Heart left ventricle (tissue), 16 donors: Measurements from ENCODE around the gene MRFAP1. TPM values are rescaled to one million over a fixed set of nuclear protein-coding genes. Genes with fewer than 3 reads are reported as not detected.

Experiments
- ATAC-seq, 4 donors: fragments of 200-7000 bp; cut with Tn5 transposase; one replicate each; pipeline ENCODE4 v1.9.1; 2020 to 2022; ENCODE audit warnings: moderate library complexity in 4 of 4, mild to moderate bottlenecking in 3 of 4, moderate number of reproducible peaks in 1 of 4
- DNase-seq, 5 donors: peaks; one replicate each; pipeline ENCODE4 v3.0.0-alpha.2; 2020
- H3K27ac ChIP-seq, 12 donors: fragments of 200-600 bp; sonication (generic) in 4 of 12; one replicate each; pipeline versions ENCODE4 v1.5.0 to v1.8.0; 2016 to 2022; ENCODE audit warnings: mild to moderate bottlenecking in 2 of 12
- H3K27me3 ChIP-seq, 9 donors: fragments of 200-600 bp; sonication (generic) in 2 of 9; one replicate each; pipeline versions ENCODE4 v1.5.1 to v1.8.0; 2016 to 2022; ENCODE audit warnings: mild to moderate bottlenecking in 3 of 9
- H3K36me3 ChIP-seq, 9 donors: fragments of 200-600 bp; sonication (generic) in 2 of 9; one replicate each; pipeline versions ENCODE4 v1.5.0 to v1.8.0; 2018 to 2022; ENCODE audit warnings: mild to moderate bottlenecking in 2 of 9
- H3K4me1 ChIP-seq, 12 donors: fragments of 200-600 bp; sonication (generic) in 4 of 12; one replicate each; pipeline versions ENCODE4 v1.5.0 to v1.8.0; 2016 to 2022; ENCODE audit warnings: mild to moderate bottlenecking in 3 of 12
- H3K4me3 ChIP-seq, 12 donors: fragments of 200-600 bp; sonication (generic) in 4 of 12; one replicate each; pipeline versions ENCODE4 v1.5.0 to v1.8.0; 2017 to 2022; ENCODE audit warnings: mild to moderate bottlenecking in 9 of 12, moderate library complexity in 4 of 12
- H3K9me3 ChIP-seq, 12 donors: fragments of 200-600 bp; sonication (generic) in 4 of 12; one replicate each; pipeline versions ENCODE4 v1.5.0 to v1.8.0; 2016 to 2022; ENCODE audit warnings: mild to moderate bottlenecking in 1 of 12
- POLR2A ChIP-seq, 2 donors: fragments of 450-650 bp; IDR thresholded peaks; one replicate each; pipeline ENCODE4 v1.6.1; 2017; ENCODE audit warnings: antibody characterized with exemption in 2 of 2, mild to moderate bottlenecking in 2 of 2, moderate library complexity in 2 of 2
- WGBS, 4 donors: extraction: QIAGEN DNeasy Blood & Tissue Kit in 2 of 4; methylation state at CpG; one replicate each; pipeline versions ENCODE4 v1.1.5 to v1.1.7; 2013 to 2018; 5-methylcytosine and 5-hydroxymethylcytosine counted together
- intact Hi-C, 10 donors: fragments of 100-400 bp; cut with DNase I; formaldehyde crosslinking; loops; one replicate each; pipeline versions ENCODE4 v1.11.1 to v1.14.2; 2022
- polyA plus RNA-seq, 2 donors: library from polyadenylated mRNA; stranded (reverse); fragments of 200-250 nt; gene quantifications; one replicate each; pipeline ENCODE4 v1.2.3, GENCODE V29; 2013
- total RNA-seq, 9 donors: library from RNA; depleted of rRNA in 2 of 9; stranded (reverse); fragments of >200 nt in 2 of 9; fragmentation: NEBNext Ultra II Directional in 3 of 9; extraction: Animal tissue kit (Norgen Biotek cat#: 25700) in 3 of 9; gene quantifications; one replicate each; pipeline versions ENCODE4 v1.1.0 to v1.2.4, GENCODE V29; 2016 to 2023
- TF ChIP-seq, protein P1 (sequence below), 12 donors: fragments of 200-600 bp; sonication (generic) in 4 of 12; IDR thresholded peaks; one replicate each; pipeline versions ENCODE4 v1.5.0 to v1.8.0; 2018 to 2022; ENCODE audit warnings: antibody characterized with exemption in 12 of 12, mild to moderate bottlenecking in 5 of 12
- donor health status: ischemic (EF 13 %, LVEDD 7.1; RV severe dilation, severe dysfunction).
- donor health status: healthy with polysubstance abuse.
- donor health status: DM: no; HTN: yes; CAD: no.
- donor health status: DM: no; HTN: no; CAD: no.
- donor health status: ischemic (EF 25% LVEDD 6.9; RV normal size, moderate dysfunction).
- donor health status: ischemic (EF 25% LVEDD 5.7; RV mildly dilated, moderate dysfunction).
- donor health status: healthy.
- donor health status: DM: yes; HTN: yes; CAD: no.
- donor health status: ischemic (EF 35%, LVEDD 5.7; RV mildly dilated, moderate dysfunction).
- donor health status: nonischemic (EF 11% LVEDD 7.7; RV severe dilation, severe dysfunction).
- donor health status: DM: yes; HTN: yes; CAD: no.
- donor health status: PGD.
- donor health status: ischemic (EF 29% LVEDD 5.4; RV normal size, mild dysfunction).
- donor health status: nonischemic (EF 23%, LVEDD 6.1; RV moderate dilation, normal function).

MRFAP1 gene
- total and polyA plus RNA-seq, 11 donors, result 162 to 514 (median 239) TPM

DNA sequence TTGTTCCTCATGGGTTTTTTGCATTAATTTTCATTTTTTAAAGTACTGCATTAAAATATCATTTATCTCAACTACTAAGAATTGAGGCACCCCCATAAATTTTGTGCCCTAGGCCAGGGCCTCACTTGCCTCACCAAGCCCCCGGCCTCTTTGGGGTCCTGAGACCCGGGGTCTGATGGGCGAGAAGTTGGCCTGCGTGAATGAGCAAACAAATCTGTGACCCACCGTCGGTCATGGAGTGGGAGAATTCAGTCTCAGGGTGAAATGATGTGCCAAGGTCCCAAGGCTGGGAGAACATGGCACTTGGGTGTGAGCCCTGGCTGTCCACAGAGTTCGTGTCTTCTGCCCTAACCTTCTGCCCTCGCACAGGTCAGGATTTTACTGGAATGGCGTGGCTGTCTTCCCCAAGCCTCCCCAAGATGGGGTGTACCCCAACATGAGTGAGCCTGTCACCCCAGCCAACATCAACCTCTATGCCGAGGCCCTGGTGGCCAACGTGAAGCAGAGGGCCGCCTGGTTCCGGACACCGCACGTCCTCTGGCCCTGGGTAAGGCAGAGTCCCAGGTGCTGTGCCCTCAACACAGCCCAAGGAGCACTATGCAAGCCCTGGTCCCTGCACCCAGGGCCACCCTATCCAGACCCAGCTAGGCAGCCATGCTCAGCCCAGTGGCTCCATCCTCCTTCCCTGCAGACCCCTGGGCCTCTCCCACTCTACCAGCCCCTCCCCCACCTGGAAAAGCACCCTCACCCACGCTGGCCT is 47.5 kb upstream of the MRFAP1 start:
- no peaks in the 10 kb centered on the region for H3K27me3 ChIP-seq
- TF ChIP-seq POLR2A (IDR thresholded peaks at IDR 0.05), result no peak
- TF ChIP-seq, protein P1, sequence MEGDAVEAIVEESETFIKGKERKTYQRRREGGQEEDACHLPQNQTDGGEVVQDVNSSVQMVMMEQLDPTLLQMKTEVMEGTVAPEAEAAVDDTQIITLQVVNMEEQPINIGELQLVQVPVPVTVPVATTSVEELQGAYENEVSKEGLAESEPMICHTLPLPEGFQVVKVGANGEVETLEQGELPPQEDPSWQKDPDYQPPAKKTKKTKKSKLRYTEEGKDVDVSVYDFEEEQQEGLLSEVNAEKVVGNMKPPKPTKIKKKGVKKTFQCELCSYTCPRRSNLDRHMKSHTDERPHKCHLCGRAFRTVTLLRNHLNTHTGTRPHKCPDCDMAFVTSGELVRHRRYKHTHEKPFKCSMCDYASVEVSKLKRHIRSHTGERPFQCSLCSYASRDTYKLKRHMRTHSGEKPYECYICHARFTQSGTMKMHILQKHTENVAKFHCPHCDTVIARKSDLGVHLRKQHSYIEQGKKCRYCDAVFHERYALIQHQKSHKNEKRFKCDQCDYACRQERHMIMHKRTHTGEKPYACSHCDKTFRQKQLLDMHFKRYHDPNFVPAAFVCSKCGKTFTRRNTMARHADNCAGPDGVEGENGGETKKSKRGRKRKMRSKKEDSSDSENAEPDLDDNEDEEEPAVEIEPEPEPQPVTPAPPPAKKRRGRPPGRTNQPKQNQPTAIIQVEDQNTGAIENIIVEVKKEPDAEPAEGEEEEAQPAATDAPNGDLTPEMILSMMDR (IDR thresholded peaks at IDR 0.05), result no peak
- no peaks in the 10 kb centered on the region for H3K4me1 ChIP-seq
- H3K4me3 ChIP-seq, result no peak overlapping the region
- H3K27ac ChIP-seq, result no peak overlapping the region
- no peaks in the 10 kb centered on the region for H3K9me3 ChIP-seq
- no peak for DNase-seq
- intact Hi-C loops, result no loop called here
- ATAC-seq, result no peak
- 89 to 96% (median 93%) methylated on average over 16 of the region's 16 CpGs for WGBS, 4 donors
- H3K36me3 ChIP-seq, result peaks cover 0 to 72% (median 23%) of the 10 kb centered on the region in 9 donors

DNA sequence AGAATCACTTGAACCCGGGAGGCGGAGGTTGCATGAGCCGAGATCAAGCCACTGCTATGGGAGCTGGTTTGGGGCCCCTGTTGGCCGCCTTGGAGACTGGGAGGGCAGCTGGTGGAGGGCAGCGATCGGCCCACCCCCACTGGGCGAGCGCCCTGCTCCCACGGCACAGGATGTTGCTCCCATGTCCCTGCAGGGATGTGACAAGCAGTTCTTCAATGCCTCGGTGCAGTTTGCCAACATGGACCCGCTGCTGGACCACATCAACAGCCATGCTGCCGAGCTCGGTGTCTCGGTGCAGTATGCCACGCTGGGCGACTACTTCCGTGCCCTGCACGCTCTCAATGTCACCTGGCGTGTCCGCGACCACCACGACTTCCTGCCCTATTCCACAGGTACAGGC is 46.1 kb upstream of the MRFAP1 start:
- intact Hi-C loops, result no loop called here
- ATAC-seq (no peak), DNase-seq (no peak)
- H3K9me3 ChIP-seq, result no peaks in the 10 kb centered on the region
- no peaks in the 10 kb centered on the region for H3K4me1 ChIP-seq
- 94 to 99% (median 96%) methylated on average over 14 to 22 of the region's 22 CpGs for WGBS, 4 donors
- H3K4me3 ChIP-seq, result no peak overlapping the region
- H3K27me3 ChIP-seq, result no peaks in the 10 kb centered on the region
- peaks cover 0 to 69% (median 18%) of the 10 kb centered on the region in 9 donors for H3K36me3 ChIP-seq
- TF ChIP-seq, protein P1 (IDR thresholded peaks at IDR 0.05), result no peak
- TF ChIP-seq POLR2A (IDR thresholded peaks at IDR 0.05), result no peak
- H3K27ac ChIP-seq, result no peak overlapping the region

DNA sequence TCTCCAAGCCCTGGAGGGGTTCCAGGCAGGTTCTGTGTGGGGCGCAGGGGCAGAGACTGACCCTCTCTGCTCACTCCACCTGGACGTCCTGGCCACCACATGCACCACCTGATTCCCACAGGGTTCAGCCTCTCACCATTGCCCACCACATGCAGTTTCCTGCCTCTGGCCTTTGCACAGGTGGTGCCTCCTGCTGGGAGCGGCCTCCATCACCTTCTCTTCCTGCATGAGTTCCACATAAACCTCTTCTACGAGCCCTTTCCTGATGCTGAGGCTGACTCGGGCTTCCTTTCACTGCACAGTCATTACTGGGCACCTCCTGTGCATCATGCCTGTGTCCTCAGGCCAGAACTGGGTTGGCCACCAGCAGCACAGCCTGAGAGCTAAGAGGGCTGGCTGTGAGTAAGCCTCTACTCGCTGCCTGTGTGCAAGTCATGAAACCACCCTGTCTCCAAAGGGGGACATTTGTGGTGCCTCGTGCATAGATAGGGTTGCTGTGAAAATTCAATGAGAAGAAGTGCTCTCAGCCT is 45.6 kb upstream of the MRFAP1 start:
- peaks cover 0 to 66% (median 13%) of the 10 kb centered on the region in 9 donors for H3K36me3 ChIP-seq
- no peak overlapping the region for H3K4me3 ChIP-seq
- 88 to 94% (median 93%) methylated on average over 6 to 7 of the region's 7 CpGs for WGBS, 4 donors
- ATAC-seq (no peak), DNase-seq (no peak)
- no peaks in the 10 kb centered on the region for H3K27me3 ChIP-seq
- TF ChIP-seq POLR2A (IDR thresholded peaks at IDR 0.05), result no peak
- TF ChIP-seq, protein P1 (IDR thresholded peaks at IDR 0.05), result no peak
- intact Hi-C loops, result no loop called here
- no peaks in the 10 kb centered on the region for H3K9me3 ChIP-seq
- no peak overlapping the region for H3K27ac ChIP-seq
- no peaks in the 10 kb centered on the region for H3K4me1 ChIP-seq

DNA sequence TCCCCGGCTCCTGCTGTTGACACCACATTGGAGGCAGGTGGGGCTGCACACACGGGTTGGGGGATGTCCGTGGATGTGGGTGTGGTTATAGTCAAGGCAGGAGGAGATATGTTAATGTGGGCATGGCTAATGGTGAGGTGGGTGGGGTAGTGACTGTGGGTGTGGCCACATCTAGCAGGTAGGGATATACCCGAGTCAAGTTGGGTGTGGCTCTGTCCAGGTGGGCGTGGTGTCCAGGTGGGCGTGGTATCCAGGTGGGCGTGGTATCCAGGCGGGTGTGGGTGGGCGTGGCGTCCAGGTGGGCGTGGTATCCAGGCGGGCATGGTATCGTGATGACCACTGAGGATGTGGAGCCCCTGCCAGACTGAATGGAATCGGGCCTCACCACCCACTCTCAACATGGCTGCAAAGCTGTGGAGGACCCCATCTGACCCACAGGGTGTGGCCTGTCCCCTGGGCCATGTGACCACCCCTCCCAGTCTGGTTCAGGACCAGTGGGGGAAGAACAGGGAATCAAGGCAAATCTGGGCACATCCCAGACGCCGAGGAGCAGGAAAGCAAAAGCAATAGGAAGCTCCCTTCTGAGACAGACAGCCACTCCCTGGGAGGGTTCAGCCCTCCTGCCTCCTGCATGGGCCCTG is 44.5 kb upstream of the MRFAP1 start:
- Histone ChIP-seq H3K27ac (no peak overlapping the region), H3K9me3 (no peaks in the 10 kb centered on the region), H3K27me3 (no peaks in the 10 kb centered on the region), H3K36me3 (peaks cover 0 to 69% (median 14%) of the 10 kb centered on the region in 9 donors), H3K4me3 (no peak overlapping the region), H3K4me1 (no peaks in the 10 kb centered on the region)
- intact Hi-C loops, result no loop called here
- DNase-seq (no peak), ATAC-seq (no peak)
- 61 to 72% (median 65%) methylated on average over 15 to 16 of the region's 16 CpGs for WGBS, 4 donors
- no peak for TF ChIP-seq POLR2A (IDR thresholded peaks at IDR 0.05)
- TF ChIP-seq, protein P1 (IDR thresholded peaks at IDR 0.05), result no peak
